Retinal pigment epithelial cell (primary cell): ENCODE measurements around the gene SOX3.
A peak's percentile ranks its signal among the peaks of the same experiment; 100 is the strongest.

Source experiments
- DNase-seq: peaks from one replicate; pipeline ENCODE4 v3.0.0-alpha.2; 2010; ENCODE audit warnings: low read depth
- H3K4me3 ChIP-seq: 2 replicates; pipeline ENCODE4 v1.5.1; 2011; ENCODE audit warnings: mild to moderate bottlenecking, low read length, control low read depth, moderate library complexity
- TF ChIP-seq, protein P1 (sequence below): conservative IDR thresholded peaks from 2 replicates; pipeline ENCODE4 v1.5.1; 2011; ENCODE audit warnings: low read depth, low read length, control low read depth, inconsistent platforms

SOX3 gene

DNA sequence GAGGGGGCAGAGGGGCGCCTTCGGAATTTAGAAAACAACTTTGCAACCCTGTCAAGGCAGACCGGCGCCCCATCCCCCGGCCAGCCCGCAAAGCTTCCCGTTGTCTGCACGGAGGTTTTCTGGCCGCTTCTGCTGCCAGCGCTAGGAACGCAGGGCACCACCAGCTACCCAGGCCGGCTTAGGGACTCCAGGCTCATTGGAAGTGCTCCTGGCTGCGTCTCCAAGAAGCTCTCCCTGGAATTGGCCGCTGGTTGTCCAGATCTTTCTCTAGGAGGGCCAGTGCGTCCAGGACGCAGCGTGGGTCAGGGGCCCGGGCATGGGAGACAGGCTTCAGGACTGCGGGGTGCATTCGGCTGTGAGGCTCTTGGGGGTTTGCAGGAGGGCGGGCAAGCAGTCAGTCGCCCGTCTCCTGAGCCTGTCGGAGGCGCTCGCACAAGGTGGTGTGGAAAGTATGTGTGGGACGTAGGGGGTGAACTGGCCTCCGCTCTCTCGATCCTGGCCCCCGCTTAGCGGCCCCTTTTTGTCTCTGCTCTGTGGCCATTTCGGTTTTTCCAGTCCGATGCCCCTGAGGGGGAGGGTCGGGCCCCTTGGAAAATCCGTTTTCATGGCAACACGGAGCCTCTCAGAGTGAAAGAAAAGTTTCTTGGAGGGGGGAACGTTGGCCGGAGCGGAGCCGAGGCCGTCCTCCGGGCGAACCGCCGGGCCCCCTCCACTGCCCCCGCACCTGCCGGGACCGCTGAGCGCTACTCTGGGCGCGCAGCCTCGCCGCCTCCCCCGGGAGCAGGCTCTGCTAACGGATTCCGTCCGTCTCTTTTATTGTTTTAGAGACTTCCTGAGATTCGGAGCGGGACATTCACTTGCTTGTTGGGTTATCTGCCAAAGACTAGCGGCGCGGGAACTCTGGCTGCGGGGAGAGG lies 810 bp upstream of the SOX3 start:
- no peak overlapping the region for H3K4me3 ChIP-seq
- TF ChIP-seq, protein P1, sequence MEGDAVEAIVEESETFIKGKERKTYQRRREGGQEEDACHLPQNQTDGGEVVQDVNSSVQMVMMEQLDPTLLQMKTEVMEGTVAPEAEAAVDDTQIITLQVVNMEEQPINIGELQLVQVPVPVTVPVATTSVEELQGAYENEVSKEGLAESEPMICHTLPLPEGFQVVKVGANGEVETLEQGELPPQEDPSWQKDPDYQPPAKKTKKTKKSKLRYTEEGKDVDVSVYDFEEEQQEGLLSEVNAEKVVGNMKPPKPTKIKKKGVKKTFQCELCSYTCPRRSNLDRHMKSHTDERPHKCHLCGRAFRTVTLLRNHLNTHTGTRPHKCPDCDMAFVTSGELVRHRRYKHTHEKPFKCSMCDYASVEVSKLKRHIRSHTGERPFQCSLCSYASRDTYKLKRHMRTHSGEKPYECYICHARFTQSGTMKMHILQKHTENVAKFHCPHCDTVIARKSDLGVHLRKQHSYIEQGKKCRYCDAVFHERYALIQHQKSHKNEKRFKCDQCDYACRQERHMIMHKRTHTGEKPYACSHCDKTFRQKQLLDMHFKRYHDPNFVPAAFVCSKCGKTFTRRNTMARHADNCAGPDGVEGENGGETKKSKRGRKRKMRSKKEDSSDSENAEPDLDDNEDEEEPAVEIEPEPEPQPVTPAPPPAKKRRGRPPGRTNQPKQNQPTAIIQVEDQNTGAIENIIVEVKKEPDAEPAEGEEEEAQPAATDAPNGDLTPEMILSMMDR = no peak
- no peak for DNase-seq

DNA sequence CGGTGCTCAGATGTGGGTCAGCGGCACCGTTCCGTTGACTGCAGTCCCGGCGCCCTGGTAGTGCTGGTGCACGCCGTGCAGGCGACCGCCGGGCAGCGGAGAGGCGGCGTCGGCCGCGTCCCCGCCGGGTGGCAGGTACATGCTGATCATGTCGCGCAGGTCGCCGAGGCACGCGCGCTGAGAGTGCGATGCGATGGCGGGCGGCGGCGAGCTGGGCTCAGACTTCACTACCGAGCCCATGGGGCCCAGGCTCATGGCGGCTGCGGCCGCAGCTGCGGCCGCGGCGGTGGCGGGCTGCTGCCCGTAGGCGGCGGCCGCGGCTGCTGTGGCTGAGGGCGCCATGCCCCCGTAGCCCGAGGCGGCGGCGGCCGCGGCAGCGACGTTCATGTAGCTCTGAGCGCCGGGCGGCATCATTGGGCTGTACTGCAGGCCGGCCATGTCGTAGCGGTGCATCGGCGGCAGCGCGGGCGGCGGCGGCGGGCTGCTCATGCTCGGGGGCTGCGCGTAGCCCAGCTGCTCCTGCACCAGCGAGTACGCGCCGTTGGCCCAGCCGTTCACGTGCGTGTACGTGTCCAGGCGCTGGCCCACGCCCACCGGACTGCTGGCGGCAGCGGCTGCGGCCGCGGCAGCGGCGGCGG lies 1.0 kb downstream of the SOX3 start:
- no peak for DNase-seq
- peak overlapping the region; percentile 6 for H3K4me3 ChIP-seq
- TF ChIP-seq, protein P1 = no peak

DNA sequence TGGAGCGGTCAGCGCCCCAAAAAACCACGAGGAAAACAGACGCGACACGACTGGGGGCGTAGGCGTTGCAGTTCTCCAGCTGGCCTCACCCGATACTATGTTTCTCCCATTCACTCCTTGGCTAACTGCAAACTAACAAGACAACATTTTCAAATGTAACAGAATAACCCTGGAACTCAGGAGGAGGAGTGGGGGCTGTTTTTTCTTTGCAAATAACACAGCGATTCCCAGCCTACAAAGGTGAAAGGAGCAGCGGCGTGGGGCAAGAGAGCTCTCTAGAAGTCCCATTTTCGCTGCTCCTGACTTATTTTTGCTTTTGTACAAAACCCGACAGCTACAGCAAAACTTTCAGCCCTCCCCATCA lies 1.6 kb downstream of the SOX3 start:
- no peak for DNase-seq

DNA sequence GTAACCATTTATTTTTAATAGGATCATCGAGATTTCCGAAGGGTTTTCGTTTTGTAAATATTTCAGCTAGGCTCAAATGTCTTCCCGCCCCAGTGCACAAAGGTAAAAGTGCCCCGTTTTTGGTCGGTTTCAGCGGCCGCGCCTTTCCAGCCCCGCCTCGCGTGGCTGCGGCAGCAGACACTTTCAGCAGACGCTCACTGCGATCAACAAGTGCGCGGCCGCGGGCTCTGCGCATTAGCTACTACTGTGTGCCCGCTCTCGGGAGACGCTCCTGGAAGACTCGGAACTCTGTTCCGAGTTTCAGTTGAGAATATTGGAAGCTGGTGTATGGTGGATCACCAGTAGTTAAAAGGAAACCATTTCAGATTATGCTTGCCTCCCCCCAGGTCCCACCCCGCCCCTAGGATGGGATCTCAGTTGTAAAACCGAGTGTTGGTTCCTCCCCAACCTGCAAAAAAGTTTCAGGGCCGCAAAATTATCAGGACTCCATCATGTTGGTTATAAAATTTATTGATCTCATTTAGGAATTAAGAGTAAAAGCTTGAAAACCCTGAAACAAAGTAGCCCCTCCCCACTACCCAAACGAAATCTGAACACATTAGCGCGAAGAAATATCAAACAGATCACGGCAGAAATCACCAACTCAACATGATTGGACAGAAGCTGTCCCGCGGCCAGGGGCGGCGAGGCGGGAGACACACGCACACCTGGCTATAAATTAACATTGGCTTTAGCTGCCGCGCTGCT lies 2.2 kb downstream of the SOX3 start:
- TF ChIP-seq, protein P1 = no peak
- no peak for DNase-seq
- H3K4me3 ChIP-seq = no peak overlapping the region

More for the DNA sequence above, 1.6 kb downstream of the SOX3 start:
- no peak overlapping the region for H3K4me3 ChIP-seq
- TF ChIP-seq, protein P1 = no peak

DNA sequence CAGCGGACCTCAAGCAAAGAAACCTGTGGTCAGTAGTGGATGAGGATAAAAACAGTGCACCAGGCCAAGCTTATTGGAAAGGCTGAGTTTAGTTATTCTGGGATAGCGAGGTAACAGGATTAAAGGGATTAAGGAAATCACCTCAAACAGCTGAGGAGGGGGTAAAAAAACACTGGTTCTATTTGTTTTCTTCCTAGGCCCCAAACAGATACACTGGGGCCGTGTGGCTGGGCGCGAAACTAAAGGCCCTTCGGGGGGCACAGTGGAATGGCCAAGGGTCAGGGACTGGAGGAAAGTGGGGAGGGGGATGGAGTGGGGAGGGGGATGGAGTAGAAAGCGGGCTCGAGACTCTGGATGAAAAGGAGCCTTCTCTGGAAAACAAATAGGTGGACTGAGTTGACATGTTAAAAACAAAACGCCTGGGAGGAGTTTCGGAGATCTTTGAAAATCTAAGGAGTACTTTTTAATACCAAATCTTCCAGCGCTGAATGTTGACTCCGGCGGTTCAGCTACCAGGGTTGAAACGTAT lies 2.9 kb downstream of the SOX3 start:
- TF ChIP-seq, protein P1 = no peak
- no peak overlapping the region for H3K4me3 ChIP-seq
- DNase-seq = no peak

DNA sequence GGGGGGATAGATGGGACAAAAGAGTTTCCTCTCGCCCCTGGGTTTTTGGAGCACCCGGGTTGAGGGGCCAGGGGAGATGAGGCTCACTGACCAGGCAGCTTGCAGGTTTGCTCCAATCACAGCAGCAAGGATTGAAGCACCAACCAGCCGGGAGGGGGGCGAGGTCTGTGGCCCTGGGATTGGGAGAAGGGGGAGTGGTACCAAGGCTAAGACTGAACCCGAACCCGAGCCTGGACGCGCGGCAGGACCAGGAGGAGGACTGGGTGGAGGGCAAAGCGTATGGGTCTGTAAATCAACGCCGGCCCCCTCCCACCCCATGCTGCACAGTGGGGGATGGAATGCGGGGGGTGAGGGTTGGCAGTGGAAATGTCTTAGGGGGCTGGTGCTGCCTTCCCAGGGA lies 3.5 kb downstream of the SOX3 start:
- TF ChIP-seq, protein P1 = no peak

More for the DNA sequence above, 3.5 kb downstream of the SOX3 start:
- no peak overlapping the region for H3K4me3 ChIP-seq
- DNase-seq = no peak
